Small intestine (tissue), 7 donors: ENCODE data around the gene TBCEL. TPM values are rescaled to one million over a fixed set of nuclear protein-coding genes. Genes with fewer than 3 reads are reported as not detected.
"Not testable (repeated sequence)": the region's sequence is repeated elsewhere in the genome, so short reads cannot be mapped to it uniquely, and the experiment has no call there.

Source experiments
- DNase-seq, 2 donors: peaks; one replicate each; pipeline versions ENCODE4 v3.0.0 to v3.0.0-alpha.2; 2013
- FAIRE-seq: peaks from 2 replicates; lab custom pipeline; 2012; peaks lifted over from hg19 to GRCh38; lab: Jason Lieb, UNC
- H3K27ac ChIP-seq, 3 donors: one replicate each; pipeline ENCODE4 v1.5.1; 2013; ENCODE audit warnings: low read length in 2 of 3, mild to moderate bottlenecking in 2 of 3, control low read depth in 1 of 3, inconsistent platforms in 1 of 3, low read depth in 1 of 3, moderate library complexity in 1 of 3
- H3K27me3 ChIP-seq, 3 donors: one replicate each; pipeline ENCODE4 v1.6.1; 2013; ENCODE audit warnings: low read length in 3 of 3, inconsistent platforms in 1 of 3; ENCODE audit not compliant: control insufficient read depth in 3 of 3, insufficient read depth in 3 of 3
- H3K36me3 ChIP-seq, 3 donors: one replicate each; pipeline ENCODE4 v1.6.1; 2013; ENCODE audit warnings: low read length in 3 of 3, inconsistent platforms in 1 of 3, low read depth in 1 of 3, mild to moderate bottlenecking in 1 of 3, moderate library complexity in 1 of 3; ENCODE audit not compliant: control insufficient read depth in 3 of 3, insufficient read depth in 2 of 3
- H3K4me1 ChIP-seq, 3 donors: one replicate each; pipeline ENCODE4 v1.6.1; 2013; ENCODE audit warnings: low read length in 2 of 3, inconsistent platforms in 1 of 3, low read depth in 1 of 3, mild to moderate bottlenecking in 1 of 3, moderate library complexity in 1 of 3; ENCODE audit not compliant: control insufficient read depth in 3 of 3, insufficient read depth in 2 of 3
- H3K4me3 ChIP-seq, 3 donors: one replicate each; pipeline ENCODE4 v1.5.1; 2013; ENCODE audit warnings: low read length in 3 of 3, control low read depth in 1 of 3, inconsistent platforms in 1 of 3, low read depth in 1 of 3, mild to moderate bottlenecking in 1 of 3, moderate library complexity in 1 of 3
- H3K9me3 ChIP-seq, 2 donors: one replicate each; pipeline ENCODE4 v1.6.1; 2013; ENCODE audit warnings: low read depth in 1 of 2, low read length in 1 of 2; ENCODE audit not compliant: control insufficient read depth in 2 of 2, insufficient read depth in 1 of 2
- WGBS, 3 donors: extraction: QIAGEN DNeasy Blood & Tissue Kit; methylation state at CpG; one replicate each; pipeline ENCODE4 v1.1.7; 2013; 5-methylcytosine and 5-hydroxymethylcytosine counted together
- polyA plus RNA-seq, 4 donors: library from polyadenylated mRNA; stranded (reverse) in 3 of 4; unstranded in 1 of 4; fragments of 200-250 nt in 3 of 4; fragments of 120-200 nt in 1 of 4; gene quantifications; one replicate each; pipeline versions ENCODE4 v1.2.1 to v1.2.3, GENCODE V29; 2013
- donor health status: healthy with polysubstance abuse.
- donor health status: control.
- donor health status: control.
- donor health status: Bipolar disorder and iron deficiency.
- donor health status: healthy.

TBCEL gene
- polyA plus RNA-seq, 4 donors, result 3.1 to 24.0 (median 4.0) TPM

- Histone ChIP-seq H3K4me3 (no peak overlapping the region), H3K4me1 (peaks cover 0 to 2% (median 0%) of the 10 kb centered on the region in 3 donors), H3K27me3 (no peaks in the 10 kb centered on the region), H3K27ac (no peak overlapping the region), H3K9me3 (no peaks in the 10 kb centered on the region), H3K36me3 (no peaks in the 10 kb centered on the region)
- DNase-seq (no peak), FAIRE-seq (no peak)
- 70 to 79% (median 71%) methylated on average over 9 of the region's 9 CpGs for WGBS, 3 donors
Observed at GRCh38 chr11:121113611-121114010, 89.7 kb downstream of the TBCEL start.

GRCh38 chr11:121115024-121115423, 91.1 kb downstream of the TBCEL start:
- not testable (repeated sequence) for H3K27ac ChIP-seq, H3K4me1 ChIP-seq, H3K36me3 ChIP-seq, H3K27me3 ChIP-seq, FAIRE-seq, DNase-seq, H3K9me3 ChIP-seq, H3K4me3 ChIP-seq
- 82 to 100% (median 89%) methylated on average over 1 of the region's 1 CpG for WGBS, 3 donors

GRCh38 chr11:121117788-121118187, 93.9 kb downstream of the TBCEL start:
- no peaks in the 10 kb centered on the region for H3K4me1 ChIP-seq
- no peaks in the 10 kb centered on the region for H3K27me3 ChIP-seq
- H3K4me3 ChIP-seq, result no peak overlapping the region
- FAIRE-seq, result no peak
- H3K36me3 ChIP-seq, result no peaks in the 10 kb centered on the region
- no peak overlapping the region for H3K27ac ChIP-seq
- WGBS, 3 donors, result 57 to 66% (median 62%) methylated on average over 6 of the region's 6 CpGs
- H3K9me3 ChIP-seq, result peaks cover 0 to 7% of the 10 kb centered on the region in 2 donors
- no peak for DNase-seq

GRCh38 chr11:121119440-121119839, 95.5 kb downstream of the TBCEL start:
- no peak for FAIRE-seq
- Histone ChIP-seq H3K4me1 (no peaks in the 10 kb centered on the region), H3K9me3 (peaks cover 0 to 7% of the 10 kb centered on the region in 2 donors), H3K27me3 (no peaks in the 10 kb centered on the region), H3K4me3 (no peak overlapping the region), H3K36me3 (no peaks in the 10 kb centered on the region), H3K27ac (no peak overlapping the region)
- 35 to 62% (median 54%) methylated on average over 1 of the region's 1 CpG for WGBS, 3 donors
- DNase-seq, result no peak

GRCh38 chr11:121122328-121122727, 98.4 kb downstream of the TBCEL start:
- no peaks in the 10 kb centered on the region for H3K36me3 ChIP-seq
- FAIRE-seq, result no peak
- 71 to 78% (median 77%) methylated on average over 3 of the region's 3 CpGs for WGBS, 3 donors
- no peak for DNase-seq
- H3K4me3 ChIP-seq, result no peak overlapping the region
- peaks cover 0 to 7% of the 10 kb centered on the region in 2 donors for H3K9me3 ChIP-seq
- H3K27me3 ChIP-seq, result no peaks in the 10 kb centered on the region
- no peaks in the 10 kb centered on the region for H3K4me1 ChIP-seq
- no peak overlapping the region for H3K27ac ChIP-seq

- FAIRE-seq (no peak), DNase-seq (no peak)
- Histone ChIP-seq H3K4me3 (no peak overlapping the region), H3K9me3 (peaks cover 0 to 7% of the 10 kb centered on the region in 2 donors), H3K27me3 (no peaks in the 10 kb centered on the region), H3K4me1 (no peaks in the 10 kb centered on the region), H3K27ac (no peak overlapping the region), H3K36me3 (no peaks in the 10 kb centered on the region)
- 63 to 69% (median 68%) methylated on average over 6 of the region's 6 CpGs for WGBS, 3 donors
Observed at GRCh38 chr11:121123496-121124069, 99.7 kb downstream of the TBCEL start.

- Histone ChIP-seq H3K4me3 (no peak overlapping the region), H3K4me1 (no peaks in the 10 kb centered on the region), H3K36me3 (no peaks in the 10 kb centered on the region), H3K9me3 (no peaks in the 10 kb centered on the region), H3K27ac (no peak overlapping the region), H3K27me3 (no peaks in the 10 kb centered on the region)
- FAIRE-seq (no peak), DNase-seq (no peak)
- 94 to 97% (median 96%) methylated on average over 30 of the region's 30 CpGs for WGBS, 3 donors
Observed at GRCh38 chr11:121127809-121128208, 103.9 kb downstream of the TBCEL start.

- Histone ChIP-seq H3K4me1 (no peaks in the 10 kb centered on the region), H3K9me3 (no peaks in the 10 kb centered on the region), H3K27me3 (no peaks in the 10 kb centered on the region), H3K27ac (no peak overlapping the region), H3K36me3 (no peaks in the 10 kb centered on the region), H3K4me3 (no peak overlapping the region)
- WGBS, 3 donors, result 93 to 95% (median 93%) methylated on average over 29 of the region's 29 CpGs
- no peak for DNase-seq
- FAIRE-seq, result no peak
Observed at GRCh38 chr11:121129362-121130340, 105.7 kb downstream of the TBCEL start.
